Activated CD4-positive, alpha-beta T cell treated with anti-CD3 and anti-CD28 coated beads, Interleukin-2, amount 50 U/mL, for 24 hours (primary cell): ENCODE data around the gene CRYL1.

ENCODE experiments used
- DNase-seq, 2 donors: peaks; one replicate each; pipeline ENCODE4 v3.0.0-alpha.2; 2020; ENCODE audit warnings: low read depth in 1 of 2, low spot score in 1 of 2

Gene CRYL1

GRCh38 chr13:20383058-20383457 is 142.6 kb downstream of the CRYL1 start:
- no peak for DNase-seq

DNA sequence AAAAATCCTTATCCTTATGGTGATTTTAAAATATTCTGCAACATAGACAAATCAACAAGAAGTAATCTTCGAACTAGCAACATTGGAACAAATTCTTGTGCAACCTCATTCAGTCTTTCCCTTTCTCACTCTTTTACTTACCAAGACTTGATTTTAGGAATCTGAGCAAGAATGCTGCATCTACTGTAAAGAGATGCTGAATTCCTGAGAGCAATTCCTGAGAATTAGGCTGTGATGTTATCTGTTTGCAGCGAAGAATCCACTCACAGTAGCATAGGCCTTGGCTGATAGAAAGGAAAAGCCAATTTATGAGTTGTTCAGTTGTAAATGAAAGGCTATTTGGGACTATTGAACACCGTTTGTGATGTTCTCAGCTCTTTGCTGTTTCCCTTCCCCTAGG is 144.3 kb downstream of the CRYL1 start:
- DNase-seq = no peak

GRCh38 chr13:20378721-20379120 is 146.9 kb downstream of the CRYL1 start:
- no peak for DNase-seq

DNA sequence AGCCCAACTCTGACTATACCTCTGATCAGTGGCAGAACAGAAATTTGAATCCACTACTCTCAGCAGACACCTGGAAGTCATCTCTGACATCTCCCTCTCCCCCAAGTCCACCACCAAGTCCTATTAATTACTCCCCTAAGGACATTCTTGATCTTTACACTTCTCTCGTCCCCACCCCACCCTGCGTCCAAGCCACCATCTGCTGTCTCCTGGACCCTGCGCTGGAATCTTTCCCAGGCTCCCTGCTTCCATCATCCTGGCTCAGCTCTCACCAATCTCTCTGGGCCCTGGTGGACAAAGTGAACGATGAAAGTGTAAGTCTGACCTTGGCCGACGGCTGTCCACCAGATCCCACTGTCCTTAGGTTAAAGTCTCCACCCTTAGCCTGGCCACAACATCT is 147.9 kb downstream of the CRYL1 start:
- no peak for DNase-seq

GRCh38 chr13:20375871-20376270 is 149.8 kb downstream of the CRYL1 start:
- DNase-seq = no peak

DNA sequence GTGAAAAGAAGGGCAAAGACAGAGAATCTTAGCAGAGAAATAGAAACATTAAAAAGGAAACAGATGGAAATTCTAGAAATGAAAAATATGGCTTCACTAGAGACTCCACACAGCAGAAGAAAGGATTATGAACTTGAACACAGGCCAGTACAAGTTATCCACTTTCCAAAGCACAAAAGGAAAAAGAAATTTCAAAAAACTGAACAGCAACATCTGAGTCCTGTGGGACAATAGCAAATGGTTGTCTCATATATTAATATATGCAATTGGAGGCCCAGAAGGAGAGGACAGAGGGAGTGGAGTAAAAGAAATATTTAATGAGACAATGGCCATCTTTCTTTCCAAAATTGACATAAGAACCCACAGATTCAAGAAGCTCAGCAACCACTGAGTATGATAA is 151.8 kb downstream of the CRYL1 start:
- no peak for DNase-seq

- DNase-seq = no peak
Measured at GRCh38 chr13:20371825-20372224, 153.8 kb downstream of the CRYL1 start.

GRCh38 chr13:20370815-20371421 is 154.7 kb downstream of the CRYL1 start:
- DNase-seq = no peak

DNA sequence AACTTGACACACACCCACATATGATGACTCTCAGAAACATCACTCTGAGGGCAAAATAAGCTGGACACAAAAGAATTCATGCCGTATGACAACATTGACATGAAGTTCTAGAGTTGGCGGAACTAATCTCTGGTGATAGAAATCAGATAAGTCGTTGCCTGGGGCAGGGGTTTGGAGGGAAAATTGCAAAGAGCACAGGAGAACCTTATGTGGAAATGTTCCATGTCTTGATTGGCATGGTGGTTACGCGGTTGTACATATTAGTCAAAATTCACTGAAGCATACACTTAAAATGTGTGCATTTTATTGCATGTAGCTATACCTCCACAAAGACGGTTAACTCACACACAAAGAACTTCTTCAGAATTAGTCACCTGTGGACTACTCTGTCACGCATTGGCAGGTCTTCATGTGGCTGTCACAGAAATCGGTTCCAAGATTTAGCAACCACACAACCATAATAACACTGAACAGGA is 155.7 kb downstream of the CRYL1 start:
- no peak for DNase-seq

GRCh38 chr13:20366056-20366455 is 159.6 kb downstream of the CRYL1 start:
- DNase-seq = no peak

- DNase-seq = no peak
Measured at GRCh38 chr13:20363603-20364002, 162.1 kb downstream of the CRYL1 start.

GRCh38 chr13:20363172-20363571 is 162.5 kb downstream of the CRYL1 start:
- no peak for DNase-seq

- no peak for DNase-seq
Measured at GRCh38 chr13:20362484-20363041, 163.1 kb downstream of the CRYL1 start.

- no peak for DNase-seq
Measured at GRCh38 chr13:20360835-20361412, 164.7 kb downstream of the CRYL1 start.

DNA sequence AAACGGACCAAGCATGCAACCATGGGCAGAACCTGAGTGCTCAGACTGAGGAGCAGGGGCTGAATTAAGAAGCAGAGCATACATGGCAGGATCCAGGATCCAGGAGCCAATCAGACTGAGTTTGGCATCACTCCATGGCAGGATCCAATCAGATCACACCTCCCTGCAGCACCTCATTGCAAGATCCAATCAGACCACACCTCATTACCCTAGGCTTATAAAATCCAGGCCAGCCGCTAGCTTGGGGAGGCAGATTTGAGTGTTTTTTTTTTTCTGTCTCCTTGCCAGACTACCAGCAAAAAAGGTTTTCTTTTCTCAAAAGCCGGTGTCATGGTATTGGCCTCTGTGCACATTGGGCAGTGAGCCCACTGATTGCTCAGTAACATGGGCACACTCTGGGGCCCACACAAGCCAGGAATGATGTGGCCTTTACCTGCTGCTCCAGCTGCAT is 165.6 kb downstream of the CRYL1 start:
- no peak for DNase-seq

DNA sequence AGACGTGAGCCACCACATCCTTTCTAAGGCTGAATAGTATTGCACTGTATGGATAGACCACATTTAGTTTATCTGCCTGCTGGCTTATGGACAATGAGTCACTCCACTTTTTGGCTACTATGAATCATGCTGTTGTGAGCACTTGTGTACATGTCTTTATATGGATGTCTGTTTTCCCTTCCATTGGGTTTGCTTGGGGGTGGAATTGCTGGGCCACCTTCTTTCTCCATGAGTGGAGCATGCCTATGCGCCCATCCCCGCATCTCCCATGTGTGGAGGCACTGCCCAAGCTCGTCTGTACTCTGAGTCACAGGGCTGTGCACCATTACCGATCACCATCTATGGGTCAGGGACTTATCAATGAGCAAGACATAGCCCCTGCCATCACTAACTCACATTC is 166.3 kb downstream of the CRYL1 start:
- no peak for DNase-seq

- no peak for DNase-seq
Measured at GRCh38 chr13:20358022-20358421, 167.6 kb downstream of the CRYL1 start.

DNA sequence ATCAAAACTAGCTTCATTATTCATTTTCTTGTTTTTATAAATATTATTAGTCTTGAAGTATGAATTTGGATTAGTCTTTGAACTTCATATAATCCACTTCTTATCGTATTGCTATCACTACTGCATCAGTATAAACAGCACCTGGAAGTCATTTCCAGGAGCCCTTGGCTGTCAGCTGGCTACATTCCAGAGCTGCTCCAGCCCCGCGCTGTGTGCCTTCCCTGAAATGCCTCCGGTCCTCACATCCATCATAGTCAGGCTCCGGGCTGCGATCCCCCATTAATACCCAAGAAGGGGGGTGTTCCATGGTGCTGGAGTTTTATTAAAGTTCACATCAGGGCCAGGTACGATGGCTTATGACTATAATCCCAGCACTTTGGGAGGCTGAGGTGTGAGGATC is 169.2 kb downstream of the CRYL1 start:
- DNase-seq = no peak

DNA sequence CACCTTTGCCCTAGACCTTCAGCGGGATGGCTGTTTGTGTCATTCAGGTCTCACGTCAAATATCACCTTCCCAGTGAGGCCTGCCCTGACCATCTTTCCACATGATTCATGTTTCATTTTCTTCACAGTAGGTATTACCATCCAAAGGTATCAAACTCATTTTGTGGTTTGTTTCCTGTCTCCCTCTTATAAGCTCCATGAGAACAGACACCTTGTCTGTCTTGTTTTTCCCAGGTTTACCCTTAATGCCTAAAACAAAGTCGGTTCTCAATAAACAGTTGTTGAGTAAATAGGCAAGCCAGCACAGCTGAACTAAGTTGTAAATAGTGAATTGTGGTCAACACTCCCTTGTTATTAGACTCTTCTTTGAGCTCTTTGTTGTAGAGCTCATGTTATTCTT is 170.9 kb downstream of the CRYL1 start:
- DNase-seq = no peak

DNA sequence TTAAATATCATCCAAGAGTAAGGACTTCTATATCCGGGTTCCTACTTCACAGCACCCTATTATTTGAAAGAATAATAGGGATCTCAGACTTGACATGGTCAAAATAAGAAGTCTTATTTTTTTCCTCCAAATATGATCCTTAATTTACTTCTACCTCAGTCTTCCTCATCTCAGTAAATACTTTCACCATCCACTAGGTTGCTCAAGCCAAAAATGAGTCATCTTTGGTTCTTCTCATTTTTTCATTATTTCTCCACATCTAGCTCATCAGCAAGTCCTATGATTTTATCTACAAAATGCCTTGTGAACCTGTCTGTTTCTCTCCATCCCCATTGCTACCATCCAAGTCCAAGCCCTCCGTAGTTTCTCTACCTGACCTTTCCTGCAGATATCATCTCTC is 171.7 kb downstream of the CRYL1 start:
- DNase-seq = no peak
